Endometrial microvascular endothelial cells (primary cell): ENCODE measurements around the gene DSG3. TPM values are rescaled to one million over a fixed set of nuclear protein-coding genes. Genes with fewer than 3 reads are reported as not detected.

Experiments
- in situ Hi-C: cut with HindIII; loops from 2 replicates; pipeline ENCODE4 v1.10.0; 2017; ENCODE audit warnings: low sequenced_read_pairs, low pct_unique_long_range_greater_than_20kb; ENCODE audit errors: inconsistent ontology term
- total RNA-seq: library from RNA; depleted of rRNA; stranded (reverse); fragments of >200 nt; gene quantifications from one replicate; pipeline ENCODE4 v1.2.3, GENCODE V29; 2015; ENCODE audit errors: inconsistent ontology term

DSG3 gene
- total RNA-seq, 1 donor from 2014 or later, result not detected

DNA sequence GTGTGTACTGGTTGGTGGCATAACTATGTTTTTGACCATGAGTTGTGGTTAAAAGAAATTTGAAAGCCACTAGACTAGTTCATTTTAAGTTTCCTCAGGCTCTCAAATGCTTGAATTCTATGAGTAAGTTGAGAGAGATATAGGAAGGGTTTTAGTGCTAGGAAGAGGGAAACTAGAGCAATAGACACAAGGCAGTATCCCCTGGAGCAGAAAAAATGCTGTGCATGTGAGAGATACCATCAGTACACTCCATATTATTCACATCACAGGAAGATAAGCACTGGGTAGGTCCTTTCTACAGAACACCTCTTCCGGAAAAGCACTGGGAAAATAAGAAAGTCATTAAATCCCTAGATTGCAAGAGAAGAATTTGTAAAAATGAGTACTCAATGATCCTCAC is 19.3 kb upstream of the DSG3 start:
- in situ Hi-C loops, result no loop called here

DNA sequence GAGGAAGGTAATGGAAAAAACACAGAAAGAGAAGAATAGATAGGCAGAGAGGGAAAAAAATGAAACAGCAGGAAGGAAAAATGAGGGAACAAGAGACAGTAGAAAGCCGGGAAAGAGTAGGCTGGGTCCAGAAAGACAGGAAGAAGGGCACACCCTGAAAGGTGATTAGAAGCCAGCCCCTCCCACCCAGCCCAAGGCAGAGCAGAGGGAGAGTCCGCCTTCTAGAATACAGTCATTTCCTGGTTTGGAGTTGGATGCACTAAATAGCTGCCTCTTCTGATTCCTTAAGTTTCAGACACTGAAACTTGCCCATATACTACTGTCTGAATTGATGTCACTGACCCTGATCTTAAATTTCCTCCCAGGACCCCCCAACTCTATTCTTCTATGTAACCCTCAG is 17.9 kb upstream of the DSG3 start:
- in situ Hi-C loops, result no loop called here

DNA sequence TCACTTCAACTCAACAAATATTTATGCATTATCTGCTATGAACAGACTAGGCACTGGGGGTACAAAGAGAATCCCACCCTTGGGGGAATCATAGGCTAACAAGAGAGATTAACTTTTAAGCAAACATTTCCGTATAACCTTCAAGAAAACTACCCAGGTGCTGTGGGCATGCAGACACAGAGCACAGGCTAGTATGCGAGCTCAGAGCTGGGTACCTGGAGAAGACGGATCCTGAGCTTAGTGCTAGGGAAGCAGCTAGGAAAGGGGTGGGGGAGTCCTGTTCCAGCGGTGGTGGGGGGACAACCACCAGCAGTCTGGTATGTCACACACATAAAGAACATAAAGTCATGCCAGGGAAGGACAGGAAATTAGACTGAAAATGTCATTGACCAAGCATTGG is 17.5 kb upstream of the DSG3 start:
- in situ Hi-C loops, result no loop called here

DNA sequence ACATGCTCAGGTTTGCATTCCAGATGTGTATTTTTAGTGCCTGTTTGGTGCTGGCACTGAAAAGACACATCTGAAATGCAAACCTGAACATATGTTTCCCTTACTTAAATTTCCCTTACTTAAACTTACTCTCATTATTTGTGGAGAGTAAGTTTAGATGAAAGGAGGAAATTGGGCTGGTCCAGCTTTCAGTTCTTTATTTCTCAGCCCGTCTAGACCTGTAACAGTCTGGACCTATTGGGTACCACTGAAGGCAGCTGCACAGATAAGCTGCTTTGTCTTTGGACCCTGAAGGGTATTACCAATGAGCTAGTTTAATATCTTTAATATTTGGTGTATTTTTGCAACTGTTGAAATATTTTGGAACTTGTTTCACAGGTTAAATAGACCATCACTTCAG is 17.0 kb upstream of the DSG3 start:
- in situ Hi-C loops, result no loop called here

GRCh38 chr18:31432316-31432715 is 15.2 kb upstream of the DSG3 start:
- in situ Hi-C loops, result no loop called here

DNA sequence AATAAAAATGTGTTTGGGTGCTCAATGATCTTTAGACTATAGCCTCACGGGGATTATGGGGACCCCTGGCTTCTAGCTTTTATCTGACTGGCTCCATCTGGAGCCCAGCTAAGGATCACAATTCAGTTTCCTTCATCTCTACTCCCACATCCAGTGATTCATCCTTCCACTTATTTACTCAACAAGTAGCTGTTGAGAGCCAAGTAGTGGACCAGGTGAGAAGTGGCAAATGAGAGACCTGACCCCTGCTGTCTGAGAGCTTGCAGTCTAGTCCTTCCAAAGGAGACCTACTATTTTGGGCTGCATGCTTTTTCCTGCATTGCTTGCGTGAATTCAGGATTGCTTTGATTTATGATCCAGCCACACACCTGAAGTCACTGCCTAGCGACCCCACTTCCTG is 10.7 kb upstream of the DSG3 start:
- in situ Hi-C loops, result no loop called here

DNA sequence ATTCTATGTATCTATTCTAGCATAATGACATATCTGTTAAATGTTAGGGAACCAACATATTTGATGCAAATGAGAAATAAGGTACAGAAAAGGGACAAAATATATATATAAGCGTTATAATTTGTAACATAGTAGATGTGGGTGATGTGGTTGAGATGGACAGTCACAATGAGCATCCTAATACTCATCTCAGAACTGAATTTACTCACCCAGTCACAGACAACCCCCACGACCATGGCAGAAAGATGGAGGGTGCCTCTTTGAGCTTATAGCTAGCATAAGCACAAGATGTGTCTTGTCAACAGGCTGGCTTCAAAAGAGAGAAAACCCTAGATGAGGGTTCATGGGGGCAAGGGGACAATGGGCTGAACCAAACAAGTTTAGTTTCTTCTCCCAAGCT is 9.1 kb upstream of the DSG3 start:
- in situ Hi-C loops, result no loop called here

DNA sequence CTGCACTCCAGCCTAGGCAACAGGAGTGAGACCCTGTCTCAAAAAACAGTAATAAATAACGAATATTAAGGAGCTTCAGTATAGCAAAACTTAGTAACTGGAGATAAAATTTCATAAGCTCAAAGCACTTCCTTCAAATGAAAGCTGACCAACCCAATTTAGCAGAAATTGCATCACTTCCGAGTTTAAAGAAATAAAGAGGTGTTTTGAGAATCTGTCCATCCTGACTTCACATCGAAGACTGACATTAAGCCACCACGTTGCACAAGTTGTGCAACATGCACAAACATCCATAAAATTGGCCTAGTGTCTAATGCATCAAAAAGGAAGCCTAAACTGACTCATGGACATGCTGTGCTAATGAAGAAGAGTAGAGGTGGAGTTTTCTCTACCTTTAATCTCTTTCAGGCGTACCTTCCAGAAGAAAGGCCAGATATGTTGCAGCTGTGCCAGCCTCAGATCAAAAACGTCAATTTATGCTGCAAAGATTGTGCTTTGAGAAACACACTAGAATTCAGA is 7.7 kb upstream of the DSG3 start:
- in situ Hi-C loops, result no loop called here

DNA sequence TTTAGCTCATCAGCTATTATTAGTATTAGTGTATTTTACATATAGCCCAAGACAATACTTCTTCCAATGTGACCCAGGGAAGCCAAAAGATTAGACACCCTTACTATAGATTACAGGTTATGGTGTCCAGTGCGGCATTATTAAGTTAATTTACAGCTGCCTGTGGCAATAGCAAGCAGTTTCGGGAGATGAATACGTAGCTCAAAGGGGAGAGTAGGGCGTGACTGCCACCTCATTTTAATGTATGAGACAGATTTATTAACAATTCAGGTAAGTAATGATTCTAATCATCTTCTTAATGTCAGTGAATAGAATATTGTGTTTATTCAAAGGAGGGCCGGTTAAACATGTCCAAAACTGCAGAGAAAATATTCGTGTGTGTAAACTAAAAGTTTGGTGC is 6.8 kb upstream of the DSG3 start:
- in situ Hi-C loops, result no loop called here

- in situ Hi-C loops, result no loop called here
Observed at GRCh38 chr18:31441493-31441892, 6.0 kb upstream of the DSG3 start.

GRCh38 chr18:31444142-31444541 is 3.4 kb upstream of the DSG3 start:
- in situ Hi-C loops, result no loop called here

DNA sequence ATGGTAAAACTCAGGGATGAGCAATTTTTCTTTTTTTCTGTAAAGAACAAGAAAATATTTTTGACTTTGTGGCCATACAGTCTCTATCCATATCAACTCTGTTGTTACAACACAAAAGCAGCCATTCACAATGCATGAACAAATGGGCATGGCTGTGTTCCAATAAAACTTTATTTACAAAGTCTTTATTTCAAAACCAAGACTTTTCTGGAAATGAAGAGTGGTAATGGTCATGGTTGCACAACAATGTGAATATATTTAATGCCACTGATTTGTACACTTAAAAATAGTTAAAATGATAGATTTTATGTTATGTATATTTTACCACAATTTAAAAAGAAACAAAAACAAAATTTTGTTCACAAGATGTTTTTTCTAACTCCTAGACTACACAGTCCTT is 1.6 kb upstream of the DSG3 start:
- in situ Hi-C loops, result no loop called here

- in situ Hi-C loops, result no loop called here
Observed at GRCh38 chr18:31446854-31447253, 687 bp upstream of the DSG3 start.

- in situ Hi-C loops, result no loop called here
Observed at GRCh38 chr18:31450409-31450808, 2.9 kb downstream of the DSG3 start.

- in situ Hi-C loops, result no loop called here
Observed at GRCh38 chr18:31451625-31452024, 4.1 kb downstream of the DSG3 start.

- in situ Hi-C loops, result no loop called here
Observed at GRCh38 chr18:31454066-31454708, 6.6 kb downstream of the DSG3 start.

DNA sequence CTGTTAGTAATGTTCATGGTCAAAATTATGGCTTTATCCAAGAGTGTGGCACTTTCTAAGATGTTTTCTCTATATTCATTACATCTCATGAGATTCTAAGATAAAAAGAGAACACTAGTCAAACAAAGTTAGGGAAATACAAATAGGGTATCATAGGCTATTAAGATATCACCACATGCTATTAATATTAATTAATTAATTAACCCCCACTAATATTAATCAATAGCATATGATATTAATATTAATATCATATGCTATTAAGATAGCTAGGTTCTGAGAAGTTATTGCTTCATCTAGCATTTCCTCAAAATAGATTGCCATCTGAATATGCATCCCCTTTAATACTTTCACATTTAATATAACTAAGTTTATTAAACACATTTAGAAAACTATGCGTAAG is 22.1 kb downstream of the DSG3 start:
- in situ Hi-C loops, result no loop called here

DNA sequence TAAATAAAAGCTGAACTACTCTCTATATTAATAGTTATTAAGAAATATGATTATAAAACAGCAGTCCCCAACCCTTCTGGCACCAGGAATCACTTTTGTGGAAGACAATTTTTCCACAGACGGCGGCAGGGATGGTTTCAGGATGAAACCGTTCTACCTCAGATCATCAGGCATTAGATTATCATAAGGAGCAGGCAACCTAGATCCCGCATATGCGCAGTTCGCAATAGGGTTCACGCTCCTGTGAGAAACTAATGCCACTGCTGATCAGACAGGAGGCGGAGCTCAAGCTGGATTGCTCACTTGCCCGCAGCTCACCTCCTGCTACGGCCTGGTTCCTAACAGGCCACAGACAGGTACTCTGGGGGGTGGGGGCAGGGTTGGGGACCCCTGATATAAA is 31.1 kb downstream of the DSG3 start:
- in situ Hi-C loops, result no loop called here

- in situ Hi-C loops, result no loop called here
Observed at GRCh38 chr18:31482051-31482450, 34.5 kb downstream of the DSG3 start.

DNA sequence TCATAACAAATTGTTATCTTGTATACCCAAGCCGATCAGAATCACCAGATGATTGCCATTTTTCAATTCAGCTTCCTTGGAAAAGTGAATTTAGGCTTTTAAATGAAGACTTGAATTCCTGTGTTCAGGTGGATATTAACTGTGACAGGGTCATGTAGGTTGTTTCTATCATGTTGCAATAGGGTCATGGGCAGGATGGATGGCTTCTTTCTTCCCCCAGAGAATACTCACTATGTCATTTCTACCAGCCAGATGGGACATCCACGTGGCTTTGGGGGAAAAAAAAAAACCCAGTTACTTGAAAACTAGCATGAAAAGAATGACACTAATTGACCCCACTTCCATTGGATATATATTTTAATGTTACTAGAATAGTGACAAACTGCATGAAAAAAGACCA is 35.9 kb downstream of the DSG3 start:
- in situ Hi-C loops, result no loop called here

- in situ Hi-C loops, result no loop called here
Observed at GRCh38 chr18:31484461-31484860, 36.9 kb downstream of the DSG3 start.
